ENCODE measurements around the gene TCEA2.

The TCEA2 gene

DNA sequence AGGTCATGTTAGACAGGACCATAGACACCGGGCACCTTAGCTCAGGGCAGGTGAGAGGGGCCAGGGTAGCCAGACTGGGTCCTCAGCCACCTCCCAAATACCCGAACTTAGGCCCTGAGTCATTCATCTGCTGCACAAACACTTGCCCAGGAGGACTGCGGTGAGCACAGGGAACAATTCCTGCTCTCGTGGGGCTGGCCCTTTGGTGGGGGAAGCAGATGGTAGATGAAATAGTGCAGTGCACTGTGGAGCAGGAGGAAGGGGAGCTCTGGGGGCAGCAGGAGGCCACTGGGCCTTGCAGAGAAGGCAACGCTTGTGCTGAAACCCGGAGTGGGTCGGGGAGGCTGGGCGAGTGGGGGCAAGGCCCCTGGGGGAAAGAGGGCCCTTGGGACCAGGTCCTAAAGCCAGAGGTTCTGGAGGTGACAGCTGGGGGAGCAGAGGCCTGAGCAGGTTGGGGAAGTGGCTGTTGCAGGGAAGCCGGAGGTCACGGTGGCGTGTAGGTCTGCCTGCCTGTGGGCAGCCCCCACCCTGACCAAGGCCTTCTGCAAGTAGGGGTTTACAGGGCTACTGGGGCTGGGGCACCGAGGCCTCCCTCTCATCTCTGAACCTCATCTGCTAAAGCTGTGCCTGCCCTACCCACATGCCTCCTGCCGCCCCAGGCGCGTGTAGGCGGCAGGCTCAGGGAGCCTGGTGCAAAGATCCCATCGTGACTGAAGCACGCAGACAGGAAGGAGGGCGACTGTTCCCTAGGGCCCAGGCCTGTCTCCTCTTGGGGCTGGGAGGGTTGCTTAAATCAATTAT is 49.0 kb downstream of the TCEA2 start:
- H3K4me3 ChIP-seq (ENCODE audit: low read depth in 1 of 2, low read length in 1 of 2): no peak overlapping the region
- no peaks in the 10 kb centered on the region for H3K36me3 ChIP-seq
- no peak for TF ChIP-seq CTCF (IDR thresholded peaks at IDR 0.05)
- peaks cover 3 to 5% of the 10 kb centered on the region in 2 experiments for H3K4me1 ChIP-seq (ENCODE audit: control insufficient read depth in 1 of 2, insufficient read depth in 1 of 2, low read depth in 1 of 2, low read length in 1 of 2)
- H3K9me3 ChIP-seq: no peaks in the 10 kb centered on the region
- H3K27me3 ChIP-seq: peaks cover 20% of the 10 kb centered on the region
- H3K27ac ChIP-seq: no peak overlapping the region

GRCh38 chr20:64112691-64113443 is 49.9 kb downstream of the TCEA2 start:
- Histone ChIP-seq H3K4me3 (ENCODE audit: low read depth in 1 of 2, low read length in 1 of 2) (no peak overlapping the region), H3K36me3 (no peaks in the 10 kb centered on the region), H3K27me3 (peaks cover 12% of the 10 kb centered on the region), H3K27ac (no peak overlapping the region), H3K9me3 (no peaks in the 10 kb centered on the region), H3K4me1 (ENCODE audit: control insufficient read depth in 1 of 2, insufficient read depth in 1 of 2, low read depth in 1 of 2, low read length in 1 of 2) (peaks cover 0 to 3% of the 10 kb centered on the region in 2 experiments)
- TF ChIP-seq CTCF (IDR thresholded peaks at IDR 0.05): no peak

DNA sequence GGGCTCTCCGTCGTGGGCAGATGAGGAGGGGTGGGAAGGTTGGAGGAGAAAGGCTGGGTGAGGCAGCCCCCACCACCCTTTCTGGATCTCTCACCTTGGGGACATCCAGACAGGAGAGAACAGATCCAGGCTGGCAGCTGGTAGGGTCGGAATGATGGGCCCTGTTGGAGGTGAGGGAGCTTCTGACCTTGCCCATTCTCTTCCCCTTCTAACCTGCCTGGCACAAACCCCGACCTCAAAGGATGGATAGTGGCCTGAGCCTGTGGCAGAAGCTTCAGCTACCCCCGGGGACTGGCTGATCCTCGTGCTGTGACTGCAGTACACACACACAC is 50.4 kb downstream of the TCEA2 start:
- no peak for TF ChIP-seq CTCF (IDR thresholded peaks at IDR 0.05)
- no peaks in the 10 kb centered on the region for H3K4me1 ChIP-seq (ENCODE audit: control insufficient read depth in 1 of 2, insufficient read depth in 1 of 2, low read depth in 1 of 2, low read length in 1 of 2)
- H3K27ac ChIP-seq: no peak overlapping the region
- no peaks in the 10 kb centered on the region for H3K9me3 ChIP-seq
- H3K36me3 ChIP-seq: no peaks in the 10 kb centered on the region
- H3K27me3 ChIP-seq: peaks cover 7% of the 10 kb centered on the region
- H3K4me3 ChIP-seq (ENCODE audit: low read depth in 1 of 2, low read length in 1 of 2): no peak overlapping the region

DNA sequence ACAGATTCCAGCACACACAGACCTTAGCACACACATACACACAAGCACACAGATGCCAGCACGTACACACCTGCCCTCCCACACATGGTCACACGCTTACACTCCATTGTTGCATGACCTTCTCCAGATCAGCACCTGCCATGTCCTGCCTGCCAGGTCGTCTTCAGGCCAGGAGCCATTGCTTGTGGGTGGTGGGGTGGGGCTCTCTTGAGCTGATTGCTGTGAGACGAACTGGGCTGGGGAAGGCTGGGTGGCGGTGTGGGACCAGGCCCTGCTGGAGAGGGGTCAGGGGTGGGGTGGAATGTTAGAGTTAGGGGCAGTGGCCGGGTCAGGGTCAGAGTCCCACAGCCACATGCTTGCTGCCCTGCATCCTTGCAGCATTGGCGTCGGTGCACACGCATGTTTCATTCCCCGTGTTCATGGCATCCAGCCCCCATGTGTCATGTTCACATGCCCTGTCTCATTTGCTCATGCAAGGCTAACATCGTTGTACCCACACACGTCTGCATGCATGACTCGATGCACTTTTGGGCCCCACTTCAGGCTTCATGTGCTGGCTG is 50.9 kb downstream of the TCEA2 start:
- Histone ChIP-seq H3K36me3 (no peaks in the 10 kb centered on the region), H3K27ac (no peak overlapping the region)
- TF ChIP-seq CTCF (IDR thresholded peaks at IDR 0.05): no peak

DNA sequence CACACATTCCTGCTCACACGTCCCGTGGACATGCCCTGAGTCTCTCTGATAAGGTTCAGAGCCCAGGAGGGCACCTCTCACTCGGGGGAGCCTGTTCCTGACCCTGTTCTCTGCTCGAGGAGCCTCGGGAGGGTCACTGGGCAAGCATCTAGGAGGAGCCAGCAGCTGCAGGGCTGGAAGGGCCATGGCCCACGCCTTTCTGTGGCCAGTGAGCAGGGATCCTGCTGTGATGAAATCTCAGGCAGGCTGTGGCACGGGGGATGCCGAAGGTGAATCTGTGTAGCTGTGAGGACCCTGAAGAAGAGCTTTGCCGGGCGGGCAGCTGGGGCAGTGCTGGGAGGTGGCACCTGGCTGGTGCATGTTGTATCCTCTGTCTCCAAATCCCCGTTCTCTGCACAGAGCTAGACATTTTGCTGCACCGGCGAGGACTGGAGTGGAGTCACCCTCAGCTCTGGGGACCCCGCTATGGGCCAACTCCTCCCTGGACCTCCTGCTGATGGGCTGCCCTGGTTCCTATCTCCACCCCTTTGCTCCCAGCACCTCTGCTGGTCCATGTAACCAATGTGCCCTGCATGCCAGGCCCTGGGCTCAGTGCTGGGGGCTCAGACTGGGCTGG is 51.5 kb downstream of the TCEA2 start:
- no peaks in the 10 kb centered on the region for H3K9me3 ChIP-seq
- H3K4me3 ChIP-seq (ENCODE audit: low read depth in 1 of 2, low read length in 1 of 2): no peak overlapping the region

More for the DNA sequence above, 50.9 kb downstream of the TCEA2 start:
- Histone ChIP-seq H3K9me3 (no peaks in the 10 kb centered on the region), H3K4me3 (ENCODE audit: low read depth in 1 of 2, low read length in 1 of 2) (no peak overlapping the region), H3K27me3 (peaks cover 4% of the 10 kb centered on the region), H3K4me1 (ENCODE audit: control insufficient read depth in 1 of 2, insufficient read depth in 1 of 2, low read depth in 1 of 2, low read length in 1 of 2) (no peaks in the 10 kb centered on the region)

More for the DNA sequence above, 51.5 kb downstream of the TCEA2 start:
- Histone ChIP-seq H3K4me1 (ENCODE audit: control insufficient read depth in 1 of 2, insufficient read depth in 1 of 2, low read depth in 1 of 2, low read length in 1 of 2) (no peaks in the 10 kb centered on the region), H3K36me3 (no peaks in the 10 kb centered on the region), H3K27me3 (peaks cover 4% of the 10 kb centered on the region), H3K27ac (no peak overlapping the region)
- no peak for TF ChIP-seq CTCF (IDR thresholded peaks at IDR 0.05)

Measured in neutrophil (primary cell).